ENCODE data around the gene ETS2.

The ETS2 gene

DNA sequence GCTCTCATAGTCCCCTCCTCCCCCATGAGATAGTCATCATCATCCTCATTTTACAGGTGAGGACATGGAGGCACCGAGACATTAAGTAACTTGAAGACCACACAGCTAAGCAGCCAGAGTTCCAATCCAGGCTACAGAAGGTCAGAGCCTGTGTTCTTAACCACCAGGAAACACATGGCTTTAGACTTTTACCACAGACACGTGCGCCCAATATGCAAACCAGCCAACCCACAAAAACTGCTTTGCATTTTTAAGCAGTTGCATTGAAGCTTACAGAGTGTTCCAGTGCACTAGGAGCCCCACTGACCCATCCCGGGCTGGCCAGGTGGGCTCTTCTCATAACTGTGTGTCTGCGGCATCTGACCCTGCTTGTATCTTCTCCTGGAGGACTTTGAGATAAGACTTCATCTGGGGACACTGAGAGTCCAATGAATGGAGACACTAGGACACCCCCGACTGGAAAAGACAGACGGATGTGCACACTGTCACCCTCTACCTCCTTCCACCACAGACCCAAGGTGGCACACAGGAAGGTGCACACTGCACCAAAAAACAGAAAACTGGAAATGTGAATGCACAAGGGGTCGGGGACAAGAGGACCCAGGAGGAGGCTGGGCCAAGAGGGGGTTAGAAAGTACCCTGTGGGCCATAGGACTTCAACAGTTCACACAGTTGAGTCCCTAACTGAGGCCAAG, 56.4 kb downstream of the ETS2 start:
- Mint-ChIP-seq H3K4me3 (no peak overlapping the region), H3K27ac (no peak overlapping the region), H3K4me1 (ENCODE audit: low read depth) (peaks cover 16% of the 10 kb centered on the region), H3K9me3 (no peaks in the 10 kb centered on the region), H3K27me3 (peaks cover 32% of the 10 kb centered on the region), H3K36me3 (ENCODE audit: low read depth) (no peaks in the 10 kb centered on the region)

- no peak overlapping the region for H3K4me3 Mint-ChIP-seq
- peaks cover 32% of the 10 kb centered on the region for H3K27me3 Mint-ChIP-seq
- H3K9me3 Mint-ChIP-seq = no peaks in the 10 kb centered on the region
- no peak overlapping the region for H3K27ac Mint-ChIP-seq
- H3K36me3 Mint-ChIP-seq (ENCODE audit: low read depth) = no peaks in the 10 kb centered on the region
- H3K4me1 Mint-ChIP-seq (ENCODE audit: low read depth) = peaks cover 16% of the 10 kb centered on the region
These were observed 57.6 kb downstream of the ETS2 start for GRCh38 chr21:38863291-38863690.

- H3K9me3 Mint-ChIP-seq = no peaks in the 10 kb centered on the region
- peaks cover 32% of the 10 kb centered on the region for H3K27me3 Mint-ChIP-seq
- no peak overlapping the region for H3K27ac Mint-ChIP-seq
- H3K36me3 Mint-ChIP-seq (ENCODE audit: low read depth) = no peaks in the 10 kb centered on the region
- H3K4me3 Mint-ChIP-seq = no peak overlapping the region
- peaks cover 16% of the 10 kb centered on the region for H3K4me1 Mint-ChIP-seq (ENCODE audit: low read depth)
These were observed 58.2 kb downstream of the ETS2 start for GRCh38 chr21:38863843-38864363.

- Mint-ChIP-seq H3K4me3 (no peak overlapping the region), H3K9me3 (no peaks in the 10 kb centered on the region), H3K36me3 (ENCODE audit: low read depth) (no peaks in the 10 kb centered on the region), H3K27ac (no peak overlapping the region), H3K4me1 (ENCODE audit: low read depth) (peaks cover 16% of the 10 kb centered on the region), H3K27me3 (peaks cover 30% of the 10 kb centered on the region)
These were observed 59.2 kb downstream of the ETS2 start for GRCh38 chr21:38864964-38865363.

- Mint-ChIP-seq H3K9me3 (no peaks in the 10 kb centered on the region), H3K36me3 (ENCODE audit: low read depth) (no peaks in the 10 kb centered on the region), H3K4me1 (ENCODE audit: low read depth) (no peaks in the 10 kb centered on the region), H3K4me3 (no peak overlapping the region), H3K27ac (no peak overlapping the region), H3K27me3 (peaks cover 24% of the 10 kb centered on the region)
These were observed 63.5 kb downstream of the ETS2 start for GRCh38 chr21:38869196-38869595.

- Mint-ChIP-seq H3K27ac (no peak overlapping the region), H3K27me3 (peaks cover 19% of the 10 kb centered on the region), H3K36me3 (ENCODE audit: low read depth) (no peaks in the 10 kb centered on the region), H3K4me1 (ENCODE audit: low read depth) (no peaks in the 10 kb centered on the region), H3K4me3 (no peak overlapping the region), H3K9me3 (no peaks in the 10 kb centered on the region)
These were observed 64.2 kb downstream of the ETS2 start for GRCh38 chr21:38869946-38870345.
